Endothelial cell of umbilical vein (primary cell): Measurements from ENCODE around the gene KCNMA1. TPM values are rescaled to one million over a fixed set of nuclear protein-coding genes. Genes with fewer than 3 reads are reported as not detected.

Experiments used
- BruUV-seq: library from RNA; stranded (reverse); fragments of 400-500 nt; replicated peaks from 2 replicates; lab custom pipeline; 2021; lab: Mats Ljungman, UMichigan
- CTCF ChIA-PET: fragments of 300-600, 350-600 bp; sonication (Branson Sonifier 250); formaldehyde crosslinking; loops from one replicate; lab custom pipeline; 2021; ENCODE audit warnings: antibody characterized with exemption, inconsistent platforms; lab: Charles Lee
- POLR2A ChIA-PET: fragments of 300-600, 350-600 bp; sonication (Branson Sonifier 250); formaldehyde crosslinking; loops from one replicate; lab custom pipeline; 2021; ENCODE audit warnings: antibody characterized with exemption, inconsistent platforms; lab: Charles Lee
- DNase-seq: peaks from one replicate; pipeline ENCODE4 v3.0.0-alpha.2; 2011; ENCODE audit warnings: low read depth, low spot score
- FAIRE-seq: peaks from 2 replicates; lab custom pipeline; 2011; peaks lifted over from hg19 to GRCh38; lab: Jason Lieb, UNC
- H2AFZ ChIP-seq: 2 replicates; pipeline ENCODE4 v1.6.0; 2012; ENCODE audit warnings: low read depth, low read length, control low read depth, inconsistent platforms
- H3K27ac ChIP-seq: 2 replicates; pipeline ENCODE4 v1.5.1; 2011; ENCODE audit warnings: low read depth, mild to moderate bottlenecking, control low read depth, low read length, moderate library complexity; ENCODE audit not compliant: insufficient read depth
- H3K27me3 ChIP-seq, 2 experiments: 2 replicates each; pipeline versions ENCODE4 v1.6.0 to v1.6.1; 2011; ENCODE audit warnings: low read length in 2 of 2, mixed read lengths in 1 of 2; ENCODE audit not compliant: control insufficient read depth in 2 of 2, insufficient read depth in 2 of 2
- H3K36me3 ChIP-seq, 2 experiments: 2 replicates in 1 of 2; 3 replicates in 1 of 2; pipeline ENCODE4 v1.5.1; 2011; ENCODE audit warnings: low read length in 2 of 2, mild to moderate bottlenecking in 1 of 2, moderate library complexity in 1 of 2; ENCODE audit not compliant: control insufficient read depth in 2 of 2, insufficient read depth in 2 of 2; ENCODE audit errors: extremely low read depth in 1 of 2
- H3K4me1 ChIP-seq: 3 replicates; pipeline ENCODE4 v1.5.1; 2011; ENCODE audit warnings: mild to moderate bottlenecking, low read length; ENCODE audit not compliant: control insufficient read depth, insufficient read depth; ENCODE audit errors: extremely low read depth
- H3K4me2 ChIP-seq: 2 replicates; pipeline ENCODE4 v1.6.1; 2011; ENCODE audit warnings: low read length, control low read depth, mixed read lengths; ENCODE audit not compliant: insufficient read depth
- H3K4me3 ChIP-seq, 3 experiments: fragments of 200-600 bp in 1 of 3; sonication (generic), shearing (Covaris generic) in 1 of 3; replicated peaks in 1 of 3; 2 replicates each; pipeline ENCODE4 v1.5.1; 2011 to 2016; ENCODE audit warnings: control low read depth in 3 of 3, low read length in 3 of 3, mild to moderate bottlenecking in 2 of 3, inconsistent platforms in 1 of 3, low read depth in 1 of 3, moderate library complexity in 1 of 3; ENCODE audit not compliant: insufficient read depth in 1 of 3
- H3K79me2 ChIP-seq: 2 replicates; pipeline ENCODE4 v1.6.0; 2012; ENCODE audit warnings: low read length, inconsistent platforms; ENCODE audit not compliant: control insufficient read depth, insufficient read depth
- H3K9ac ChIP-seq: replicated peaks from 2 replicates; pipeline ENCODE3; 2011; ENCODE audit warnings: low read length, control low read depth; ENCODE audit not compliant: insufficient read depth; ENCODE audit errors: extremely low read depth
- H3K9me1 ChIP-seq: replicated peaks from 3 replicates; pipeline ENCODE4 v1.6.0; 2011; ENCODE audit warnings: mild to moderate bottlenecking, low read length; ENCODE audit not compliant: control insufficient read depth, insufficient read depth; ENCODE audit errors: extremely low read depth
- H3K9me3 ChIP-seq: replicated peaks from 2 replicates; pipeline ENCODE4 v1.5.1; 2012; ENCODE audit warnings: low read length, inconsistent platforms; ENCODE audit not compliant: control insufficient read depth, insufficient read depth
- H4K20me1 ChIP-seq: replicated peaks from 2 replicates; pipeline ENCODE3; 2011; ENCODE audit warnings: mild to moderate bottlenecking, low read length; ENCODE audit not compliant: control insufficient read depth, insufficient read depth; ENCODE audit errors: extremely low read depth
- CTCF ChIP-seq, 2 donors: IDR thresholded peaks; 1 replicate in 1 of 2; 2 replicates in 1 of 2; pipeline ENCODE4 v1.5.1; 2011; ENCODE audit warnings: low read length in 2 of 2, mild to moderate bottlenecking in 2 of 2, moderate library complexity in 2 of 2, control low read depth in 1 of 2, inconsistent platforms in 1 of 2, low read depth in 1 of 2; ENCODE audit not compliant: insufficient read depth in 1 of 2; ENCODE audit errors: extremely low read depth in 1 of 2
- EZH2 ChIP-seq: IDR thresholded peaks from 2 replicates; pipeline ENCODE4 v1.6.1; 2012; ENCODE audit warnings: borderline replicate concordance, low read depth, mild to moderate bottlenecking, moderate library complexity, low read length, inconsistent platforms; ENCODE audit not compliant: severe bottlenecking
- FOS ChIP-seq: IDR thresholded peaks from 2 replicates; pipeline ENCODE4 v1.6.1; 2011; ENCODE audit warnings: mild to moderate bottlenecking, low read length, moderate library complexity, borderline replicate concordance; ENCODE audit not compliant: insufficient read depth
- GATA2 ChIP-seq: IDR thresholded peaks from 2 replicates; pipeline ENCODE4 v1.7.0; 2011; ENCODE audit warnings: low read depth, mild to moderate bottlenecking, moderate library complexity, mixed read lengths, low read length; ENCODE audit not compliant: insufficient read length, insufficient read depth
- MAX ChIP-seq: IDR thresholded peaks from 2 replicates; pipeline ENCODE4 v1.6.1; 2011; ENCODE audit not compliant: insufficient read depth, insufficient read length
- MYC ChIP-seq: IDR thresholded peaks from one replicate; pipeline ENCODE4 v1.6.1; 2011; ENCODE audit warnings: mild to moderate bottlenecking, low read depth, low read length
- POLR2A ChIP-seq: IDR thresholded peaks from 2 replicates; pipeline ENCODE4 v1.6.1; 2012; ENCODE audit warnings: low read depth, mild to moderate bottlenecking, control low read depth, low read length
- POLR2AphosphoS5 ChIP-seq: IDR thresholded peaks from 2 replicates; pipeline ENCODE4 v1.6.1; 2012; ENCODE audit warnings: low read depth, mild to moderate bottlenecking, control low read depth, low read length, moderate library complexity; ENCODE audit not compliant: insufficient read depth
- dilution Hi-C: fragments of 300-500 bp; cut with MboI; formaldehyde crosslinking; loops from one replicate; pipeline ENCODE4 v1.15.0; 2019; ENCODE audit warnings: low sequenced_read_pairs; ENCODE audit not compliant: extremely low pct_ligation_motif_present
- intact Hi-C: fragments of 100-400 bp; cut with micrococcal nuclease; formaldehyde crosslinking; loops from one replicate; pipeline ENCODE4 v1.10.0; 2022
- polyA plus RNA-seq, 4 experiments: library from polyadenylated mRNA; depleted of rRNA in 3 of 4; stranded (reverse) in 3 of 4; unstranded in 1 of 4; fragments of >200 nt; gene quantifications; 2 replicates each; pipeline versions ENCODE4 v1.2.1 to v1.2.3, GENCODE V29; 2011 to 2012; ENCODE audit warnings: missing spikeins in 1 of 4
- total RNA-seq: library from RNA; stranded (reverse); gene quantifications from 2 replicates; pipeline ENCODE4 v1.2.3, GENCODE V29; 2021

Gene KCNMA1
- total and polyA plus RNA-seq, 2 donors (not counting 3 experiments of a cell fraction or from before 2014, with no cell fraction given): 0.10 to 0.82 TPM

- dilution Hi-C loops (no loop called here), intact Hi-C loops (no loop called here)
- FAIRE-seq (no peak), DNase-seq (no peak)
- H3K79me2 ChIP-seq: no peaks in the 10 kb centered on the region
- no peaks in the 10 kb centered on the region for H3K9me3 ChIP-seq
- POLR2A ChIA-PET: no interaction called here
- CTCF ChIA-PET: no interaction called here
- no peaks in the 10 kb centered on the region for H3K36me3 ChIP-seq
- no peak overlapping the region for H3K9ac ChIP-seq
- no TSS peak for BruUV-seq
- no peak overlapping the region for H3K4me3 ChIP-seq
- H3K4me1 ChIP-seq: no peaks in the 10 kb centered on the region
- H3K27ac ChIP-seq: no peak overlapping the region
- peaks cover 0 to 4% of the 10 kb centered on the region in 2 experiments for H3K27me3 ChIP-seq
- no peaks in the 10 kb centered on the region for H3K9me1 ChIP-seq
- no peaks in the 10 kb centered on the region for H4K20me1 ChIP-seq
- no peak overlapping the region for H2AFZ ChIP-seq
- TF ChIP-seq POLR2A: no peak
- TF ChIP-seq EZH2: no peak
- no peak for TF ChIP-seq POLR2AphosphoS5
- no peak for TF ChIP-seq CTCF (IDR thresholded peaks at IDR 0.05; ENCODE audit: extremely low read depth in 1 of 2, insufficient read depth in 1 of 2, low read depth in 1 of 2, low read length in 2 of 2)
- no peak for TF ChIP-seq FOS
- no peak for TF ChIP-seq MYC
- no peak for TF ChIP-seq GATA2
- no peak for TF ChIP-seq MAX
- H3K4me2 ChIP-seq: no peak overlapping the region
Measured at GRCh38 chr10:77338143-77338542, 299.5 kb downstream of the KCNMA1 start.
